T-helper 1 cell (primary cell): Measurements from ENCODE around the gene KRTAP1-3.
"Not testable (repeated sequence)": the region's sequence is repeated elsewhere in the genome, so short reads cannot be mapped to it uniquely, and the experiment has no call there.

ENCODE experiments used
- DNase-seq, 5 donors: peaks; one replicate each; pipeline ENCODE4 v3.0.0-alpha.2; 2012 to 2020

The KRTAP1-3 gene

DNA sequence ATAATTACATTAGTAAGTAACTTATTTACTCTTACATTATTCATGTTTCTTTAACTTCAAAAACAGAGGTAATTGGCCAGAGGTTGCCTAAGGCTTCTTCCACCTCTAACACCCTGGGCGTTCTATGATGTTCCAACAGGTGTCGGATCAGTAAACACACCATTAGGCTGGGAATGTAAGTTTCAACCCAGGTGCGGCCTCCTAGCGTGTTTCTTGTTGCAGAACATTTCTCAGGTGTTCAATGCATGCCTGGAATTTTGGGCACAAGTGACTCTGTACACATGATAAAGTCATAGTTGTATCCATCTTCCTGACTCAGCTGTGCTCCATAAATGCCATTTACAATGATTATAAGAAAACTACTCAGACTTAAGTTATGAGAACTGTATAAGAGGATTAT lies 19.4 kb upstream of the KRTAP1-3 start:
- DNase-seq: no peak

DNA sequence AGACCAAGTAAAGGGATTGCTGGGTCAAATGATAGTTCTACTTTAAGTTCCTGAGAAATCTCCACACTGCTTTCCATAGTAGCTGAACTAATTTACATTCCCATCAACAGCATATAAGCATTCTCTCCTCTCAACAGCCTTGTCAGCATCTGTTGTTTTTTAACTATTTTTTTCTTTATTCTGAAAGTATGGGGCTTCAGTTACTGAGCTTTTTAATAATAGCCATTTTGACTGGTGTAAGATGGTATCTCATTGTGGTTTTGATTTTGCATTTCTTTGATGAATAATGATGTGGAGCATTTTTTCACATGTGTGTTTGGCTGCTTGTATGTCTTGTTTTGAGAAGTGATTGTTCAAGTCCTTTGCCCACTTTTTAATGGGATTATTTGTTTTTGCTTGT lies 17.9 kb upstream of the KRTAP1-3 start:
- no peak for DNase-seq

DNA sequence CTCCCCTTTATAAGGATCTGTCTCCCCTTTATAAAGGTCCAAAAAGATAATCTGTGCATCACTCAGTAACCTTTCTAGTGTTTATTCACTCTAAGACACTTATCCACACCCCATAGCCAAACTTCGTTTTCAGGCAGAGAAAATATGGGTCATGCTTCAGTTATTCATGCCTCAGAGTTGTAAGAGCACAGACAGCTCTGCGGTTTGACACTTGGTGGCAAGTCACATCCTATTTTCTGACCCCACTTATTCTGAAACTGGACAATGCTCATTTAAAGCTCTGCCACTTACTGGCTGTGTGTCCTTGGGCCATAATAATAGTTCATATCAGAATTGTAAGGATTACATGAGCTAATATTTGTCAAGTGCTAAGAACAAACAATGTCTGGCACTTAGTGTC lies 14.4 kb upstream of the KRTAP1-3 start:
- DNase-seq: no peak

DNA sequence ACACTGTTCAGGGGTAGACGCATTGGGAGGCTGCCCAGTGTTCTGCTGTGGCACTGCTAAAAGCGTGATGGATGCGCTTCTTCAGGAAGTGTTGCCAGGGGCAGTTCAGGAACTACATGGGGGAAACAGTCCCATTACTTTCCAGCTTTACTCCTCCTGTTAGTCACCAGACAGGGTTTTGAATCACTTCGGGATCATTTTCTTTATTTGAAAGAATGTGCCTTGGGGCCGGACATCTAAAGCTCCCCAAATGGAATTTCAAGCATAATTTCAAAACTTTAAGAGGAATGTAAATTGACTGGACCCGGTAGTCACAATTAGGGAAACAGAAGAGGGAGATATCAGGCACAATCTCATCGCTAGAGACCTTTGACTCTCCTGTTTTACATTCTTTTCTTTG lies 13.8 kb upstream of the KRTAP1-3 start:
- no peak for DNase-seq

DNA sequence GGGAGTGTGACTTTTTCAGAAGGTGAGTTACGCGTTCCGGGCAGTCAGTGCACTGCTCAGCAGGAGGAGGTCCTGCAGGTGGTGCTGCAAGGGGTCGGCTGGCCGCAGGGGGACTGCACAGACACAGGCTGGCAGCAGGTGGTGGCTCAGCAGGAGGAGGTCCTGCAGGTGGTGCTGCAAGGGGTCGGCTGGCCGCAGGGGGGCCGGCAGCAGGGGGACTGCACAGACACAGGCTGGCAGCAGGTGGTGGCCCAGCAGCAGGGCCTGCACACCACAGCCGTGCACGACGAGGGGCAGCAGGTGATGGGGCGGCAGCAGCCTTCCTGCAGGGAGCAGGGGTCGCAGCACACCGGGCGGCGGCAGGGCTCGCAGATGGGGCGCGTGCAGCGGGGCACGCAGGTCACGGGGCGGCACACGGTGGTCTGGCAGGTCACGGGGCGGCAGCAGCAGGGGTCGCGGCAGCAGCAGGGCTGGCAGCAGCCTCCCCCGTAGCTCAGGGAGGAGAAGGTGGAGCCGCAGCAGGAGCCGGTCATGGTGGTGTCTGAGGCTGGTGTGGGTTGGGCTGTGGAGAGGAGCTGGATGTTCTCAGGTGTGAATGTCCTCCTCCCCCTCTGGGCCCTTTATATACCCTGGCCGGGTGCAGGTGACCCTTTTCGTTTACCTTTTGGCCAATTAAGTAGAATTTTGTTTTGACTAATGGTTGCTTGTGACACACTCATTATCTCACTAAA lies 12.2 kb upstream of the KRTAP1-3 start, which contains the start of gene KRTAP2-1:
TSS of gene KRTAP2-1 (minus strand) at position 582 of the 731 bp plus-strand sequence. CDS start at position 533, 49 bp downstream.
- DNase-seq: not testable (repeated sequence)

DNA sequence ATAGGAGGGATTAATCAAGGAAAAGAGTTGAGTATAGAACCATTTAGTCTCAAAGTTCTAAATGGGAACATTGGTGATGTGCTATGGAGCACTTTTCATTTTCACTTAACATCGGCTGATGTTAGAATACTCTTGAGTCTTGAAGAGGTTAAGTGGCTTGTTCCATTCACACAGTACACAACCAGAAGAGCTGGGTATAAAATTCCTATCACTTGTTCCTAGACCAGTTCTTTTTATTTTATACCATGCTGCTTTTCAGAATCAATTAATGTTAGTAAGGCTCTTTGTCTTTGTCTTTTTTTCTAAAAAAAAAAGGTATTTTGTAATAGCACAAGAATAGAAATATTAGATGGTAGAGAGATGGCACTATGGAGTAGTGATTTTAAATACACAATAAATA lies 8.3 kb upstream of the KRTAP1-3 start:
- no peak for DNase-seq

DNA sequence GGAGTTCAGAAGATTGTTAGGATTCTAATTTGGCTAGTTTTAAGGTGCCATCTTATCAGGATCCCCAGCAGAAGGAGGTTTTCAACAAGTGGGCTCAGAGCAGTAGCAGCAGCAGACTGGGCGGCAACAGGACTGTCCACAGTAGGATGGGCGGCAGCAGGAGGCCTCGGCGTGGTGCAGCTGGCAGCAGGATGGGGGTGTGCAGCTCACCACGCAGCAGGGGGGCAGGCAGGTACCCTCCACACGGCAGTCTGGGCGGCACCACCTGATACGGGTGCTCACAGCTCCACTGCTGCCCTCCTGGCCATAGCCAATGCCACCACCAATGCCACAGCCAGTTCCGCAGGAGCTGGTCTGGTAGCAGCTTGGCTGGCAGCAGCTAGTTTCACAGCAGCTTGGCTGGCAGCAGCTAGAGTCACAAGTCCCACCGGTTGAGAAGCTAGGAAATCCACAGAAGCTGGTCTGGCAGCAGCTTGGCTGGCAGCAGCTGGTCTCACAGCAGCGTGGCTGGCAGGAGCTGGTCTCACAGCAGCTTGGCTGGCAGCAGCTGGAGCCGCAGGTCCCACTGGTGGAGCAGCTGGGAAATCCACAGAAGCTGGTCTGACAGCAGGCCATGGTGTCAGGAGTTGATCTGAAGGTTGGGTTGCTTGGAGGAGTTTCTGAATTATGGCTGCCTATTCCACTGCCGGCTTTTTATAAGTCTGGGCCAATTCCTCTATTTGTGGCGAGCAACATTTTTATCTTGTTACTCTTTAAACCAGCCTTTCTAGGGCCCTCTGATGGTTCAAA lies 6.3 kb upstream of the KRTAP1-3 start, which contains the start of gene KRTAP1-1:
TSS of gene KRTAP1-1 (minus strand) at position 668 of the 789 bp plus-strand sequence. CDS start at position 615, 53 bp downstream.
- not testable (repeated sequence) for DNase-seq

DNA sequence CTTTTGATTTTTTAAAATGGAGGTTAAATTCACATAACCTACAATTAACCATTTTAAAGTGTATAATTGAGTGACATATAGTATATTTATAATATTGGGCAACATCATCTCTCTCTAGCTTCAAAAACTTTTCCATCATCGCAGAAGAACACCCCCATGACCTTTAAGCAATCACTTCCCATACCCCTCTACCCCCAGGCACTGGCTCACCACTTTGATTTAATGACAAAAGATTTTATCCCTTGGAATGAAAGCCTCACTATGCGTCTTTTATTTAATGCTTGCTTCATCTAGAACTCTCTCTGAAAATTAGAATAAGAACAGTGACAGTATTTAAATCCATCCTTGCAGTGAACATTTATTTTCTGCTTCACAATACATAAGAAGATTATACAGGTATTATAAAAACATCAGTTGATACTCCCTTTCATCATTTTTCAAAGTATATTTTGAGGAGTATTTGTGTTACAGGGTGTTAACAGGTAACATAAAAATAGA lies 3.2 kb upstream of the KRTAP1-3 start:
- no peak for DNase-seq

DNA sequence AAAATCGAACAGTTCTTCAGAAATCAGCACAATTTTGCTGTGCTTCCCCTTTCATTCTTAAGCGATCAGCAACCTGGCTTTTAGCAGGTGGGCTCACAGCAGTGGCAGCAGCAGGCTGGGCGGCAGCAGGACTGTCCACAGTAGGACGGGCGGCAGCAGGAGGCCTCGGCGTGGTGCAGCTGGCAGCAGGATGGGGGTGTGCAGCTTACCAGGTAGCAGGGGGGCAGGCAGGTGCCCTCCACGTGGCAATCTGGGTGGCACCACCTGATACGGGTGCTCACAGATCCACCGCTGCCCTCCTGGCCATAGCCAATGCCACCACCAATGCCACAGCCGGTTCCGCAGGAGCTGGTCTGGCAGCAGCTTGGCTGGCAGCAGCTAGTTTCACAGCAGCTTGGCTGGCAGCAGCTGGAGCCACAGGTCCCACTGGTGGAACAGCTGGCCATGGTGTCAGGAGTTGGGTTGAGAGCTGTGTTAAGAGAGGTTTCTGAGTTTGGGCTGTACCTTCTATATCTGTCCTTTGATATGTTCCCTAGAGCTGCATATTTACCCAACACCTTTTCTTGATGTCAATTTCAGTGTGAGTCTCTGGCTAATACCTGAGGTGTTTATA lies 4.9 kb downstream of the KRTAP1-3 start, which contains the start of gene KRTAP1-4:
TSS of gene KRTAP1-4 (minus strand) at position 563 of the 613 bp plus-strand sequence. CDS start at position 446, 117 bp downstream.
- DNase-seq: no peak

DNA sequence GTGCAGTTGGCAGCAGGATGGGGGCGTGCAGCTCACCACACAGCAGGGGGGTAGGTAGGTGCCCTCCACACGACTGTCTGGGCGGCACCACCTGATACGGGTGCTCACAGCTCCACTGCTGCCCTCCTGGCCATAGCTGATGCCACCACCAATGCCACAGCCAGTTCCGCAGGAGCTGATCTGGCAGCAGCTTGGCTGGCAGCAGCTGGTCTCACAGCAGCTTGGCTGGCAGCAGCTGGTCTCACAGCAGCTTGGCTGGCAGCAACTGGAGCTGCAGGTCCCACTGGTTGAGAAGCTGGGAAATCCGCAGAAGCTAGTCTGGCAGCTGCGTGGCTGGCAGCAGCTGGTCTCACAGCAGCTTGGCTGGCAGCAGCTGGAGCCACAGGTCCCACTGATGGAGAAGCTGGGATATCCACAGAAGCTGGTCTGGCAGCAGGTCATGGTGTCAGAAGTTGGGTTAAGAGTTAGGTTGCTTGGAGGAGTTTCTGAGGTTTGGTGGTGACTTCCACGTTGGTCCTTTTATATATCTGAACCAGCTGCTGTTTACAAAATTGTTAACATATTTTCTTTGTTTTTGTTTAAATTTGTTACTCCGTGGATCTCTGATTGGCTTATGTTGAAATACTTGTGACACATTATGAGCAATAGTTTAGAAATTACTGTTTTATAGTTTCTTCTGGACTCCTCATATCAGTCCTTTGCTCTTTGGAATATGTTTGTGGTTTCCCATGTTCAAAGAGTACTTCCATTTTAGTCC lies 7.8 kb downstream of the KRTAP1-3 start, which contains the start of gene KRTAP1-5:
TSS of gene KRTAP1-5 (minus strand) at position 494 of the 757 bp plus-strand sequence. CDS start at position 441, 53 bp downstream.
- no peak for DNase-seq

DNA sequence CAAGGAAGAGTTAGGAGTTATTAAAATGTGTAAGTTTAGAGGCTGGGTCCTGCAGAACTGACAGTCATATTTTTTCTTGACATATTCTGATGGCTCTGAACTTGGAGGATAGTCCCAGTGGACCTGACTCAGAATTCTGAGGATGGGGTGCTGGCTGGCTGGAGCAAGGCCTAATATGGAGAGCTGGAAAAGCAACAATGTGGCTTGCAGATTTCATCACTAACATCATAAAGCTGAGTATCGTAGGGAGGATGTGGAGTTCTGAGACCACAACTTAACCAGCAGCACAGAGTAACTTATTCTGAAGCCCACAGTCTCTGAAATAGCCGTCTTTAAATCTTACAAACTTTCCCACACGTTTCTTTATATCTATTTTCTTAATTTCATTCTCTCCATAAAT lies 10.0 kb downstream of the KRTAP1-3 start:
- no peak for DNase-seq

DNA sequence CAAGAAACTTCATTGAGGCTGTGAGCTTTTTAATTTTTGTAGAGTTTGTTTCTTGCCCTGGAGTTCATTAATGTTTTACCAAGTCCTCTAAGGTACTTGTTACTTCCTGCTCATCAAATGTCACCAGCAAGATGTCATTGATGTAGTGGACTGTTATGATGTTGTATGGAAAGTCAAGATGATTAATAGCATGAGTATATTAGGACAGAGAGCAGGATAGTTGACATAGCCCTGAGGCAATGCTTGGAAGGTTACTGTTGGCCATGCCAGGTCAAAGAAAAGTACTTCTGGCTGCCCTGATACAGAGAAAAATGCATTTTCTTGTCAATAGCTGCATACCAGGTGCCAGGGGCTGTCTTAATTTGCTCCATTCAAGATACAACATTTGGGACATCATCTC lies 14.3 kb downstream of the KRTAP1-3 start:
- DNase-seq: no peak

DNA sequence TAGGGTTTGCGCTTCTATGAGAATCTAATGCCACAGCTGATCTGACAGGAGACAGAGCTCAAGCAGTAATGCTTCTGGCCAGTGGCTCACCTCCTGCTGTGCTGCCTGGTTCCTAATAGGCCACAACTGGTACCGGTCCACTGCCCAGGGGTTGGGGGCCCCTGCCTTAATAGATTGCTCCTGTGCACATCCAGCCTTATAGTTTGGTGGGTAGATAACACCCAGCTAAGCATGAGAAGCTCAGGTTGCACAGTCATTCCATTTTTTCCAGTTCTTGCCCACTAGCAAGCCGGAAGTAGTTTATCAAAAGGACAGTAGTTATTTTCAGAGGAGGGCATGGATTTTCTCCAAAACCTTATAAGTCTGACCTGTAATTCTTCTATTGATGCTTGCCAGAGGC lies 15.3 kb downstream of the KRTAP1-3 start:
- no peak for DNase-seq

DNA sequence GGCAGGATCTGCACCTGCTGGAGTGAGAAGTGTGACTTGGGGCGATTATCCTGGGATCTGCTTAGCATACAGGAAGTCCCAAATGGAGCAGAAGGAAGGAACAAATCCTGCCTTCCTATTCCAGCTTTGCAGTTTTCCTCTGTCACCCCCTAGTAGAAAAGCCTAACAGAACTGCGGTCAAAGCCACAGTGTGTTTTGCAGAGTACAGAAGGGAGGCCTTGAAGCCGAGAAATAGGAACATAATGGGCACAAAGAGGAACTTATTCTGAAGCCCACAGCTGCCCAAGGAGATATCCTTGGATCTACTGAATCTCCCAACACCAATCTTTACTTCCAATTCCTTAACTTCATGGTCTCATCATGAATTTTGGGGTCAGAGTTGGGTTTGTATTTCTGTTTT lies 16.1 kb downstream of the KRTAP1-3 start:
- no peak for DNase-seq

DNA sequence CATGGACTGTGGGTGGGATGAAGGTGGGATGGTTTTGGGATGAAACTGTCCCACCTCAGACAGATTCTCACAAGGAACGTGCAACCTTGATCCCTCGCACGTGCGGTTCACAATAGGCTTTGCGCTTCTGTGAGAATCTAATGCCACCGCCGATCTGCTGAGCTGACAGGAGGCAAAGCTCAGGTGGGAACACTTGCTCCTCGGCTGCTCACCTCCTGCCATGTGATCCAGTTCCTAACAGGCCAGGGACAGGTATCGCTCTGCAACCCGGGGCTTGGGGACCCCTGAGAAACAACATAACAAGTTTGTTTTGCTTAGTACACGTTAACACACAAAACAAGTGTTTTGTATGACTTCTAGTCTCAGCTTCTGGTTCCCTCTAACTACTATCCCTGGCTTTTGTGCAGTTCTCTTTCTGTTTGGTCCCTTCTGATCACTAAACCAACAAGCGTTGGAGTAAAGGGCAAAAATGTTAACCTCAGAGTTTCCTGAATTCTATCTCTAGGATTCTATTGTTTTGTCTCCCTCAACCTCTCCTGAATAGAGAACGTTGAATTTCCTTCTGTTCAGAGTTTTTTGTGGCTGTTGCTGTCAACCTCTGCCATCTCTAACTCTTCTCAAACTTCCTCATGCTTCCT lies 18.0 kb downstream of the KRTAP1-3 start:
- no peak for DNase-seq

DNA sequence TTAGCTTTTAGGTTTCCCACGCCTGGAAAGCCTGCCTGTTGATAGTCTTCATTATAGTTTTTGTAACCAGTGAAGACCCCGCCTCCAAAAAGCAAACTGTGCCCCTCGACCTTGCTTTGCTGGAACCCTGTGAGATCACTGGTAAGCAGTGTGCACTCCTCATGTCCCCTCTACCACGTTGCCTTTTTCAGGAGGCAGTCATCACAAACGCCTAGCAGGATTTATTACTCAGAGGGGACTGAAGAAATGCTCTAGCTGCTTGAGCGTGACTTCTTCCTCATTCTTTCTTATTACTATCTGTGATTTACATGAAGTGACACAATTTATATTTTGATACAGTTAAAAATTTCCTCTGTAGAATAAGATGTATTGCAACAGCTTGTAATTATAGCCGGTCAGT lies 19.2 kb downstream of the KRTAP1-3 start:
- DNase-seq: no peak

DNA sequence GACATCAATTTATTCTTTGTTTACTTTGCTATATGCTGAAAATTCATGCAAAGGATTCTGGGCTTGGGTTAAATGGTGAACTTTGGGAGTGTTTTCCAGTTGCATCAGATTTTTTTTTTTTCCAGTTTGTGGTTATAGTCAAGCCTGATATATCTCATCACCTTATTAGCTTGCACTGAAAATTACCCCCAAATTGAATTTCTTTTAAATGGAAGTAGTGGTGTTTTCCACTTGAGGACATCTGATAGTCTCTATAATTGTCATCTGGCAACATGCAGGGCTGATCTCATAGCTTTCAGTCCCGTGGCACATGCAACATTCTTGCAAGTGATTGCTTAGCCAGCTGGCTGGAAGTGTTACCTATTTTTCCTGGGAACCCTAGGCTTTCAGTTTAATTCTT lies 21.1 kb downstream of the KRTAP1-3 start:
- no peak for DNase-seq

DNA sequence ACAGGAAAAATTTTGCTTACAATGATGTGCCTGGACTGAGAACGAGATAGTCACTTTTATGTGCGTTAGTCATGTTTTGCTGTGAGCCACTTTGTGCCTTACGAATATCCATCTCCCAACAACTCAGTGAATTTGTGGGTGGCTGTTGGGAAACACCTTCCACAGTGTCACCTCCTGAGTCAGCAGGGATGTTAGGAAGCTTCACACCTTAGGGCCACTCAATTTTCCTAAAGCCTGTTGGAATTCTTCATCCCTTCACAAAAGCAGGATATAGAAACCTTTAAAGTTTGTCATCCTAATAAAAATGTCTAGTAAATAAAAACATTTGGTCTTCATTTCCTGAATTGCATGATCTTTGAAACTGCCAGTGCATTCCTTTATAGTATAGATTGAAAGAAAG lies 21.5 kb downstream of the KRTAP1-3 start:
- no peak for DNase-seq

DNA sequence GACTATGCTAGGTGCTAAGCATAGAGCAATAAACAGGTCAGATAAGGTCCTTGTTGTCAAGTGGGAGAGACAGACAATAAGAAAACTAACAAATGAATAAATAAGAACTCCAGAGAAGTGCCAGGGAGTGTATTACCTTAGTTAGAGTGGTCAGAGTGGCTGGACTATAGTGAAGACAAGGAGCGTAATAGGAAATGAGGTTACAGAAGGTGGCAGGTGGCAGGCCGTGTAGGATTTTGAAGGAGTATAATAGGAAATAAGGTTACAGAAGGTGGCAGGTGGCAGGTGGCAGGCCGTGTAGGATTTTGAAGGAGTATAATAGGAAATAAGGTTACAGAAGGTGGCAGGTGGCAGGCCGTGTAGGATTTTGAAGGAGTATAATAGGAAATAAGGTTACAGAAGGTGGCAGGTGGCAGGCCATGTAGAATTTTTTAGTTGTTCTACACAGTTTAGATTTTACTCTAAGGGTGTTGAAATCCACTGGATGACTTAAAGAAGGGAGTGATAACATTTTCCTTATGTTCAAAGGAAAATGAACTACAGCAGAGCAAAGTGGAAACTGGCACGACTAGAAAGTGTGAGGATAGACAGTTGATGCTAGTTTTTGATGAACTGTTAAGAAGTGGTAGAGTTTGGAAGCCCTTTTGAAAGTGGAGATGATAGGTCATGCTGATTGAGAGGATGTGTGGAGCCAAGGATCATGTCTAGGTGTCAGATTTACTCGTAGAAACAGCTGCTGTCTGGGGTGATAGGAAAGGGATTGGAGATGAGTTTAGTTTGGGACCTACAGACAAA lies 22.2 kb downstream of the KRTAP1-3 start:
- no peak for DNase-seq

DNA sequence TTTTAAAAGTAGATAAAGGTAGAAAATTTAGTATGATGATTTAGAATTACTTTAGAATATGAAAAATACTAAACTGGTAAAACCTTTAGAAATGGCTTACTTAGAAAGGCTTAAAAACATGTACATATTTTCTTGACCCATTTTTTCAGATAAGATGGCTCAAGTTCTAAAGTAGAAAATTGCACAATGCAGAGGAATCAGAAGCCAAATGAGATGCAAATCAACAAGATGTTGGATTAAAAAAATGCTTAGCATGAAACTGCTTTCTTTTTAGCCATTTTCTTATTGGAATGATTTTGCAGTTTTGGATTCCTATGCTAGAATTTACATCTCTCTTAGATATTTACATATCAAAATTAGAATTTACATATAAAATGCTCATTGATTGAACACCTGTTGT lies 24.2 kb downstream of the KRTAP1-3 start:
- no peak for DNase-seq

DNA sequence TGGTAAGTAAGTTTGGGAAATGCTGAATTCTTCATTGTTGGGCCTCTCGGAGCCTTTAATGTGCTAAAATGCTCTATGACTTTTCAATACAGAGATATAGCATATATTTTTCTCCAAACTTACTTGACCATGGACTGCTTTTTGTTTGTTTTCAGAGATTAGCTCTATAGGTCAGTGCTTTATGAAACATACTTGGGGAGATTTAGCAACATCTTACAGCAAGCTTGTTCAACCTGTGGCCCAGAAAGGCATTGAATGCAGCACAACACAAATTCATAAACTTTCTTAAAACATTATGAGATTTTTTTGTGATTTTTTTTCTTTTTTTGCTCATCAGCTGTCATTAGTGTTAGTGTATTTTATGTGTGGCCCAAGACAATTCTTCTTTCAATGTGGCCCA lies 24.7 kb downstream of the KRTAP1-3 start:
- DNase-seq: no peak
